K562 (cell line): ENCODE data around the gene MYH9.

ENCODE experiments used
- ARNT ChIP-seq, 2 experiments: fragments of 450-650 bp; IDR thresholded peaks; 2 replicates each; pipeline ENCODE4 v1.6.1; 2016; ENCODE audit warnings: mild to moderate bottlenecking in 1 of 2
- BRCA1 ChIP-seq, 2 experiments: fragments of 450-650 bp in 1 of 2; sonication (generic) in 1 of 2; formaldehyde crosslinking in 1 of 2; IDR thresholded peaks; 2 replicates each; pipeline versions ENCODE4 v1.5.0 to v1.6.1; 2017 to 2020; ENCODE audit warnings: mild to moderate bottlenecking in 1 of 2, missing genetic modification reagents in 1 of 2
- ZNF140 ChIP-seq: fragments of 250-450 bp; sonication (Bioruptor Pico); IDR thresholded peaks from 2 replicates; pipeline ENCODE4 v1.8.0; 2021; ENCODE audit warnings: moderate library complexity, mild to moderate bottlenecking, inconsistent platforms
- ZNF384 ChIP-seq: IDR thresholded peaks from 2 replicates; pipeline ENCODE4 v1.6.1; 2012; ENCODE audit warnings: low read depth, low read length, improper control_type of control experiment
- ZNF699 ChIP-seq: fragments of 250-450 bp; sonication (Bioruptor Pico); IDR thresholded peaks from 2 replicates; pipeline ENCODE4 v1.8.0; 2021; ENCODE audit warnings: mild to moderate bottlenecking, moderate library complexity; ENCODE audit not compliant: insufficient replicate concordance
- TF ChIP-seq, protein P1 (sequence below), 3 experiments: IDR thresholded peaks in 2 of 3; conservative IDR thresholded peaks in 1 of 3; 2 replicates each; pipeline ENCODE4 v1.5.1; 2011 to 2012; ENCODE audit warnings: low read length in 3 of 3, mild to moderate bottlenecking in 3 of 3, control low read depth in 2 of 3, improper control_type of control experiment in 1 of 3, inconsistent platforms in 1 of 3, low read depth in 1 of 3, mixed read lengths in 1 of 3, moderate library complexity in 1 of 3; ENCODE audit not compliant: insufficient read depth in 2 of 3
- TF ChIP-seq, protein P2 (sequence below): fragments of 450-650 bp; IDR thresholded peaks from 2 replicates; pipeline ENCODE4 v1.6.1; 2017; ENCODE audit warnings: antibody characterized with exemption, mild to moderate bottlenecking
- TF ChIP-seq, protein P3 (sequence below): sonication (generic); formaldehyde crosslinking; IDR thresholded peaks from 2 replicates; pipeline ENCODE4 v1.8.0; 2022; ENCODE audit warnings: mild to moderate bottlenecking, low read depth, missing genetic modification reagents
- TF ChIP-seq, protein P4 (sequence below), 2 experiments: fragments of 450-650 bp; formaldehyde crosslinking in 1 of 2; IDR thresholded peaks; 2 replicates each; pipeline versions ENCODE4 v1.4.0 to v1.6.1; 2014 to 2020; ENCODE audit warnings: mild to moderate bottlenecking in 2 of 2, borderline replicate concordance in 1 of 2, low read depth in 1 of 2
- TF ChIP-seq, protein P5 (sequence below), 2 experiments: fragments of 450-650 bp in 1 of 2; sonication (generic) in 1 of 2; formaldehyde crosslinking in 1 of 2; IDR thresholded peaks in 1 of 2; conservative IDR thresholded peaks in 1 of 2; 2 replicates each; pipeline versions ENCODE4 v1.6.1 to v1.8.1; 2016 to 2023; ENCODE audit warnings: mild to moderate bottlenecking in 2 of 2, moderate library complexity in 2 of 2, inconsistent platforms in 1 of 2, missing genetic modification reagents in 1 of 2
- TF ChIP-seq, protein P6 (sequence below): fragments of 250-450 bp; sonication (Bioruptor Pico); IDR thresholded peaks from 2 replicates; pipeline ENCODE4 v1.8.0; 2021; ENCODE audit warnings: mild to moderate bottlenecking, moderate library complexity

DNA sequence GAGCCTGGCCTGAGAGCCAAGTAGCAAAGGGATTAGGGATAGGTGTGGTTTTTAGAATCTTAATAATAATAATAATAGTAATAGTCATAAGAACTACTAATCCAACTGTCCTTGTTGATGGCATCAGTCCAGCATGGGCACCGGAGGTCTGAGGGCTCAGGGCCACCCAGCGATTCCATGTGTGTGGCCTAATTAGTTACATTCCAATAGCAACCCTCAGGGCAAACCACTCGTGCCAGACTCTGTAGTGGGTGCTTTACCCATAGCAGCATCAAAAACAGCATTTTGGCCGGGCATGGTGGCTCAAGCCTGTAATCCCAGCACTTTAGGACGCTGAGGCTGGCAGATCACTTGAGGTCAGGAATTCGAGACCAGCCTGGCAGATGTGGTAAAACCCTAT lies 19.0 kb upstream of the MYH9 start:
- TF ChIP-seq, protein P1, sequence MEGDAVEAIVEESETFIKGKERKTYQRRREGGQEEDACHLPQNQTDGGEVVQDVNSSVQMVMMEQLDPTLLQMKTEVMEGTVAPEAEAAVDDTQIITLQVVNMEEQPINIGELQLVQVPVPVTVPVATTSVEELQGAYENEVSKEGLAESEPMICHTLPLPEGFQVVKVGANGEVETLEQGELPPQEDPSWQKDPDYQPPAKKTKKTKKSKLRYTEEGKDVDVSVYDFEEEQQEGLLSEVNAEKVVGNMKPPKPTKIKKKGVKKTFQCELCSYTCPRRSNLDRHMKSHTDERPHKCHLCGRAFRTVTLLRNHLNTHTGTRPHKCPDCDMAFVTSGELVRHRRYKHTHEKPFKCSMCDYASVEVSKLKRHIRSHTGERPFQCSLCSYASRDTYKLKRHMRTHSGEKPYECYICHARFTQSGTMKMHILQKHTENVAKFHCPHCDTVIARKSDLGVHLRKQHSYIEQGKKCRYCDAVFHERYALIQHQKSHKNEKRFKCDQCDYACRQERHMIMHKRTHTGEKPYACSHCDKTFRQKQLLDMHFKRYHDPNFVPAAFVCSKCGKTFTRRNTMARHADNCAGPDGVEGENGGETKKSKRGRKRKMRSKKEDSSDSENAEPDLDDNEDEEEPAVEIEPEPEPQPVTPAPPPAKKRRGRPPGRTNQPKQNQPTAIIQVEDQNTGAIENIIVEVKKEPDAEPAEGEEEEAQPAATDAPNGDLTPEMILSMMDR (IDR thresholded peaks at IDR 0.05 in 2 of 3, conservative IDR thresholded peaks at IDR 0.05 in 1 of 3; ENCODE audit: insufficient read depth in 2 of 3, low read depth in 1 of 3, low read length in 3 of 3), result no peak
- TF ChIP-seq, protein P2, sequence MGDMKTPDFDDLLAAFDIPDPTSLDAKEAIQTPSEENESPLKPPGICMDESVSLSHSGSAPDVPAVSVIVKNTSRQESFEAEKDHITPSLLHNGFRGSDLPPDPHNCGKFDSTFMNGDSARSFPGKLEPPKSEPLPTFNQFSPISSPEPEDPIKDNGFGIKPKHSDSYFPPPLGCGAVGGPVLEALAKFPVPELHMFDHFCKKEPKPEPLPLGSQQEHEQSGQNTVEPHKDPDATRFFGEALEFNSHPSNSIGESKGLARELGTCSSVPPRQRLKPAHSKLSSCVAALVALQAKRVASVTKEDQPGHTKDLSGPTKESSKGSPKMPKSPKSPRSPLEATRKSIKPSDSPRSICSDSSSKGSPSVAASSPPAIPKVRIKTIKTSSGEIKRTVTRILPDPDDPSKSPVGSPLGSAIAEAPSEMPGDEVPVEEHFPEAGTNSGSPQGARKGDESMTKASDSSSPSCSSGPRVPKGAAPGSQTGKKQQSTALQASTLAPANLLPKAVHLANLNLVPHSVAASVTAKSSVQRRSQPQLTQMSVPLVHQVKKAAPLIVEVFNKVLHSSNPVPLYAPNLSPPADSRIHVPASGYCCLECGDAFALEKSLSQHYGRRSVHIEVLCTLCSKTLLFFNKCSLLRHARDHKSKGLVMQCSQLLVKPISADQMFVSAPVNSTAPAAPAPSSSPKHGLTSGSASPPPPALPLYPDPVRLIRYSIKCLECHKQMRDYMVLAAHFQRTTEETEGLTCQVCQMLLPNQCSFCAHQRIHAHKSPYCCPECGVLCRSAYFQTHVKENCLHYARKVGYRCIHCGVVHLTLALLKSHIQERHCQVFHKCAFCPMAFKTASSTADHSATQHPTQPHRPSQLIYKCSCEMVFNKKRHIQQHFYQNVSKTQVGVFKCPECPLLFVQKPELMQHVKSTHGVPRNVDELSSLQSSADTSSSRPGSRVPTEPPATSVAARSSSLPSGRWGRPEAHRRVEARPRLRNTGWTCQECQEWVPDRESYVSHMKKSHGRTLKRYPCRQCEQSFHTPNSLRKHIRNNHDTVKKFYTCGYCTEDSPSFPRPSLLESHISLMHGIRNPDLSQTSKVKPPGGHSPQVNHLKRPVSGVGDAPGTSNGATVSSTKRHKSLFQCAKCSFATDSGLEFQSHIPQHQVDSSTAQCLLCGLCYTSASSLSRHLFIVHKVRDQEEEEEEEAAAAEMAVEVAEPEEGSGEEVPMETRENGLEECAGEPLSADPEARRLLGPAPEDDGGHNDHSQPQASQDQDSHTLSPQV, result no peak
- TF ChIP-seq, protein P3, sequence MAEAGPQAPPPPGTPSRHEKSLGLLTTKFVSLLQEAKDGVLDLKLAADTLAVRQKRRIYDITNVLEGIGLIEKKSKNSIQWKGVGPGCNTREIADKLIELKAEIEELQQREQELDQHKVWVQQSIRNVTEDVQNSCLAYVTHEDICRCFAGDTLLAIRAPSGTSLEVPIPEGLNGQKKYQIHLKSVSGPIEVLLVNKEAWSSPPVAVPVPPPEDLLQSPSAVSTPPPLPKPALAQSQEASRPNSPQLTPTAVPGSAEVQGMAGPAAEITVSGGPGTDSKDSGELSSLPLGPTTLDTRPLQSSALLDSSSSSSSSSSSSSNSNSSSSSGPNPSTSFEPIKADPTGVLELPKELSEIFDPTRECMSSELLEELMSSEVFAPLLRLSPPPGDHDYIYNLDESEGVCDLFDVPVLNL (CRISPR knock-in tag), result no peak
- TF ChIP-seq ZNF140 (CRISPR knock-in tag) (no peak), ARNT (IDR thresholded peaks at IDR 0.05) (no peak), ZNF384 (no peak), BRCA1 (IDR thresholded peaks at IDR 0.05) (no peak), BRCA1 (CRISPR knock-in tag; IDR thresholded peaks at IDR 0.05) (no peak), ZNF699 (CRISPR knock-in tag) (no peak)
- TF ChIP-seq, protein P4, sequence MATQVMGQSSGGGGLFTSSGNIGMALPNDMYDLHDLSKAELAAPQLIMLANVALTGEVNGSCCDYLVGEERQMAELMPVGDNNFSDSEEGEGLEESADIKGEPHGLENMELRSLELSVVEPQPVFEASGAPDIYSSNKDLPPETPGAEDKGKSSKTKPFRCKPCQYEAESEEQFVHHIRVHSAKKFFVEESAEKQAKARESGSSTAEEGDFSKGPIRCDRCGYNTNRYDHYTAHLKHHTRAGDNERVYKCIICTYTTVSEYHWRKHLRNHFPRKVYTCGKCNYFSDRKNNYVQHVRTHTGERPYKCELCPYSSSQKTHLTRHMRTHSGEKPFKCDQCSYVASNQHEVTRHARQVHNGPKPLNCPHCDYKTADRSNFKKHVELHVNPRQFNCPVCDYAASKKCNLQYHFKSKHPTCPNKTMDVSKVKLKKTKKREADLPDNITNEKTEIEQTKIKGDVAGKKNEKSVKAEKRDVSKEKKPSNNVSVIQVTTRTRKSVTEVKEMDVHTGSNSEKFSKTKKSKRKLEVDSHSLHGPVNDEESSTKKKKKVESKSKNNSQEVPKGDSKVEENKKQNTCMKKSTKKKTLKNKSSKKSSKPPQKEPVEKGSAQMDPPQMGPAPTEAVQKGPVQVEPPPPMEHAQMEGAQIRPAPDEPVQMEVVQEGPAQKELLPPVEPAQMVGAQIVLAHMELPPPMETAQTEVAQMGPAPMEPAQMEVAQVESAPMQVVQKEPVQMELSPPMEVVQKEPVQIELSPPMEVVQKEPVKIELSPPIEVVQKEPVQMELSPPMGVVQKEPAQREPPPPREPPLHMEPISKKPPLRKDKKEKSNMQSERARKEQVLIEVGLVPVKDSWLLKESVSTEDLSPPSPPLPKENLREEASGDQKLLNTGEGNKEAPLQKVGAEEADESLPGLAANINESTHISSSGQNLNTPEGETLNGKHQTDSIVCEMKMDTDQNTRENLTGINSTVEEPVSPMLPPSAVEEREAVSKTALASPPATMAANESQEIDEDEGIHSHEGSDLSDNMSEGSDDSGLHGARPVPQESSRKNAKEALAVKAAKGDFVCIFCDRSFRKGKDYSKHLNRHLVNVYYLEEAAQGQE (IDR thresholded peaks at IDR 0.05; ENCODE audit: borderline replicate concordance), result no peak
- TF ChIP-seq, protein P4 (CRISPR knock-in tag; IDR thresholded peaks at IDR 0.05; ENCODE audit: low read depth), result no peak
- TF ChIP-seq, protein P5, sequence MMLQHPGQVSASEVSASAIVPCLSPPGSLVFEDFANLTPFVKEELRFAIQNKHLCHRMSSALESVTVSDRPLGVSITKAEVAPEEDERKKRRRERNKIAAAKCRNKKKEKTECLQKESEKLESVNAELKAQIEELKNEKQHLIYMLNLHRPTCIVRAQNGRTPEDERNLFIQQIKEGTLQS (IDR thresholded peaks at IDR 0.05), result no peak
- TF ChIP-seq, protein P5 (CRISPR knock-in tag; conservative IDR thresholded peaks at IDR 0.05), result no peak
- TF ChIP-seq, protein P6, sequence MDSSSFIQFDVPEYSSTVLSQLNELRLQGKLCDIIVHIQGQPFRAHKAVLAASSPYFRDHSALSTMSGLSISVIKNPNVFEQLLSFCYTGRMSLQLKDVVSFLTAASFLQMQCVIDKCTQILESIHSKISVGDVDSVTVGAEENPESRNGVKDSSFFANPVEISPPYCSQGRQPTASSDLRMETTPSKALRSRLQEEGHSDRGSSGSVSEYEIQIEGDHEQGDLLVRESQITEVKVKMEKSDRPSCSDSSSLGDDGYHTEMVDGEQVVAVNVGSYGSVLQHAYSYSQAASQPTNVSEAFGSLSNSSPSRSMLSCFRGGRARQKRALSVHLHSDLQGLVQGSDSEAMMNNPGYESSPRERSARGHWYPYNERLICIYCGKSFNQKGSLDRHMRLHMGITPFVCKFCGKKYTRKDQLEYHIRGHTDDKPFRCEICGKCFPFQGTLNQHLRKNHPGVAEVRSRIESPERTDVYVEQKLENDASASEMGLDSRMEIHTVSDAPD (CRISPR knock-in tag), result no peak
